ACC112 (cell line): ENCODE measurements around the gene RNF220.

ENCODE experiments used
- H2AFZ ChIP-seq: fragments of 200-600 bp; sonication (generic); one replicate; pipeline ENCODE4 v1.6.0; 2017; ENCODE audit warnings: antibody characterized with exemption, low read length; ENCODE audit not compliant: unreplicated experiment
- H3K27ac ChIP-seq: fragments of 200-600 bp; sonication (generic); 2 replicates; pipeline ENCODE4 v1.5.1; 2014; ENCODE audit warnings: low read depth, mild to moderate bottlenecking, antibody characterized with exemption, low read length, moderate library complexity
- H3K27me3 ChIP-seq: fragments of 200-600 bp; sonication (generic); 2 replicates; pipeline ENCODE4 v1.6.1; 2014; ENCODE audit warnings: mild to moderate bottlenecking, antibody characterized with exemption, low read length, moderate library complexity, mixed read lengths; ENCODE audit not compliant: insufficient read depth
- H3K36me3 ChIP-seq: fragments of 200-600 bp; sonication (generic); 2 replicates; pipeline ENCODE4 v1.6.1; 2016; ENCODE audit warnings: mild to moderate bottlenecking, antibody characterized with exemption, low read length, moderate library complexity, mixed read lengths; ENCODE audit not compliant: insufficient read depth
- H3K4me1 ChIP-seq: fragments of 200-600 bp; sonication (generic); one replicate; pipeline ENCODE4 v1.6.1; 2016; ENCODE audit warnings: low read length, mixed read lengths; ENCODE audit not compliant: insufficient read depth, unreplicated experiment, control insufficient read depth
- H3K4me3 ChIP-seq: fragments of 200-600 bp; sonication (generic); 2 replicates; pipeline ENCODE4 v1.5.1; 2014; ENCODE audit warnings: mild to moderate bottlenecking, low read depth, low read length
- H3K79me2 ChIP-seq: fragments of 200-600 bp; sonication (generic); one replicate; pipeline ENCODE4 v1.6.0; 2016; ENCODE audit warnings: low read length; ENCODE audit not compliant: control insufficient read depth, unreplicated experiment, insufficient read depth

The RNF220 gene

GRCh38 chr1:44649788-44650158, 244.7 kb downstream of the RNF220 start:
- Histone ChIP-seq H3K4me1 (no peaks in the 10 kb centered on the region), H3K79me2 (no peaks in the 10 kb centered on the region), H3K36me3 (no peaks in the 10 kb centered on the region), H2AFZ (no peak overlapping the region), H3K27me3 (no peaks in the 10 kb centered on the region), H3K4me3 (no peak overlapping the region), H3K27ac (no peak overlapping the region)

- no peaks in the 10 kb centered on the region for H3K4me1 ChIP-seq
- H3K36me3 ChIP-seq: no peaks in the 10 kb centered on the region
- no peak overlapping the region for H3K4me3 ChIP-seq
- no peak overlapping the region for H2AFZ ChIP-seq
- no peaks in the 10 kb centered on the region for H3K79me2 ChIP-seq
- no peaks in the 10 kb centered on the region for H3K27me3 ChIP-seq
- no peak overlapping the region for H3K27ac ChIP-seq
Observed at GRCh38 chr1:44650159-44650831, 245.2 kb downstream of the RNF220 start.

GRCh38 chr1:44651069-44651468, 246.0 kb downstream of the RNF220 start:
- H3K79me2 ChIP-seq: no peaks in the 10 kb centered on the region
- no peak overlapping the region for H2AFZ ChIP-seq
- H3K27me3 ChIP-seq: no peaks in the 10 kb centered on the region
- no peaks in the 10 kb centered on the region for H3K36me3 ChIP-seq
- no peak overlapping the region for H3K27ac ChIP-seq
- H3K4me3 ChIP-seq: no peak overlapping the region
- H3K4me1 ChIP-seq: no peaks in the 10 kb centered on the region

GRCh38 chr1:44652445-44653106, 247.5 kb downstream of the RNF220 start:
- H3K4me3 ChIP-seq: no peak overlapping the region
- no peak overlapping the region for H2AFZ ChIP-seq
- H3K27me3 ChIP-seq: no peaks in the 10 kb centered on the region
- H3K27ac ChIP-seq: no peak overlapping the region
- H3K79me2 ChIP-seq: no peaks in the 10 kb centered on the region
- H3K4me1 ChIP-seq: no peaks in the 10 kb centered on the region
- H3K36me3 ChIP-seq: no peaks in the 10 kb centered on the region

- Histone ChIP-seq H3K36me3 (no peaks in the 10 kb centered on the region), H3K4me1 (no peaks in the 10 kb centered on the region), H3K27ac (no peak overlapping the region), H3K4me3 (no peak overlapping the region), H2AFZ (no peak overlapping the region), H3K27me3 (no peaks in the 10 kb centered on the region), H3K79me2 (no peaks in the 10 kb centered on the region)
Observed at GRCh38 chr1:44653107-44653964, 248.3 kb downstream of the RNF220 start.

GRCh38 chr1:44654621-44655187, 249.6 kb downstream of the RNF220 start:
- no peaks in the 10 kb centered on the region for H3K79me2 ChIP-seq
- H2AFZ ChIP-seq: no peak overlapping the region
- H3K4me1 ChIP-seq: no peaks in the 10 kb centered on the region
- H3K4me3 ChIP-seq: no peak overlapping the region
- no peaks in the 10 kb centered on the region for H3K27me3 ChIP-seq
- no peaks in the 10 kb centered on the region for H3K36me3 ChIP-seq
- no peak overlapping the region for H3K27ac ChIP-seq

- Histone ChIP-seq H3K79me2 (no peaks in the 10 kb centered on the region), H3K36me3 (no peaks in the 10 kb centered on the region), H3K4me1 (no peaks in the 10 kb centered on the region), H2AFZ (no peak overlapping the region), H3K27ac (no peak overlapping the region), H3K27me3 (no peaks in the 10 kb centered on the region), H3K4me3 (no peak overlapping the region)
Observed at GRCh38 chr1:44655609-44656008, 250.6 kb downstream of the RNF220 start.

GRCh38 chr1:44659566-44659965, 254.5 kb downstream of the RNF220 start:
- H3K36me3 ChIP-seq: no peaks in the 10 kb centered on the region
- H3K27ac ChIP-seq: no peak overlapping the region
- H3K79me2 ChIP-seq: no peaks in the 10 kb centered on the region
- no peaks in the 10 kb centered on the region for H3K27me3 ChIP-seq
- no peak overlapping the region for H3K4me3 ChIP-seq
- H3K4me1 ChIP-seq: no peaks in the 10 kb centered on the region
- H2AFZ ChIP-seq: no peak overlapping the region

GRCh38 chr1:44660176-44660575, 255.1 kb downstream of the RNF220 start:
- H3K27me3 ChIP-seq: no peaks in the 10 kb centered on the region
- H3K4me3 ChIP-seq: no peak overlapping the region
- H3K79me2 ChIP-seq: no peaks in the 10 kb centered on the region
- no peak overlapping the region for H3K27ac ChIP-seq
- no peaks in the 10 kb centered on the region for H3K36me3 ChIP-seq
- H3K4me1 ChIP-seq: no peaks in the 10 kb centered on the region
- no peak overlapping the region for H2AFZ ChIP-seq

GRCh38 chr1:44661781-44662682, 257.0 kb downstream of the RNF220 start:
- no peaks in the 10 kb centered on the region for H3K4me1 ChIP-seq
- H3K27ac ChIP-seq: no peak overlapping the region
- no peaks in the 10 kb centered on the region for H3K36me3 ChIP-seq
- no peaks in the 10 kb centered on the region for H3K27me3 ChIP-seq
- no peak overlapping the region for H2AFZ ChIP-seq
- no peak overlapping the region for H3K4me3 ChIP-seq
- H3K79me2 ChIP-seq: no peaks in the 10 kb centered on the region
